ENCODE results near the gene TPSD1.

Gene TPSD1

GRCh38 chr16:1299868-1300203 lies 44.0 kb downstream of the TPSD1 start:
- no peak for DNase-seq (ENCODE audit: low spot score)

DNA sequence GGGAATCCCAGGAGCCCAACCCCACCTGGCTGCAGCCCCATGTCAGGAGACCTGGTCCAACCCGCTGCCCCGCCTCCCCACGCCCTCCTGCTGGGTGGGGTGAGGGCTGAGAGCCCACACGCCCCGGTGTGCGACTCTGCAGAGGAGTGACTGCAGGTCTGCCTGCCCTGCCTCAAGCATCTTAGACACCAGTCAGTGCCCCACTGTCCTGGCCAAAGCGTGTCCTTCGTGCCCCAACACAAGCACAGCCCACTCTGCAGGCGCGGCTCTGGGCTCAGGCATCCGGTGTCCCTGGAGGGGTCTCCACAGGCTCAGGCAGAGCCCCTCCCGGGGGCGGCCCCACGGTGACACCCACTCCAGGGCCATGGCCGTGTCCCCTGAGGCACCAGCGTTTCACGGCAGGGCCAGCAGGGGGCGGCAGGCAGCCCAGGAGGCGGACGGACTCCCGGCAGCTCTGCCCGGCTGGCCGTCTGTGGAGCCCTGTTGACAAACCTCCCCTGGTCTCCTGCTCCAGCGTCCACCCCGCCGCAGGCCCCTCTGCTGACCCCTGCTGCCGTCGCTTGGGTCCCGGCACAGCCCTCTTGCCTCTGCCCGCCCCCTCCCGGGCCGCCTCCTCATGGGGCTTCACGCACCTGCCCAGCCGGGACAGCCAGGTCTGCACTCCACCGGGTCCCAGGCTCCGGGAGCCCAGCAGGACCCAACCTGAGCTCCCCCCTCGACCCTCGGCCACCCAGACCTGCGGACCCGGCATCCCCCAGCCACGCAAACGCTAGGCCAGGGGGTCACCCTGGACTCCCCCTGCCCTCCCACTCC lies 45.0 kb downstream of the TPSD1 start:
- DNase-seq (ENCODE audit: low spot score), result peak; percentile 94

DNA sequence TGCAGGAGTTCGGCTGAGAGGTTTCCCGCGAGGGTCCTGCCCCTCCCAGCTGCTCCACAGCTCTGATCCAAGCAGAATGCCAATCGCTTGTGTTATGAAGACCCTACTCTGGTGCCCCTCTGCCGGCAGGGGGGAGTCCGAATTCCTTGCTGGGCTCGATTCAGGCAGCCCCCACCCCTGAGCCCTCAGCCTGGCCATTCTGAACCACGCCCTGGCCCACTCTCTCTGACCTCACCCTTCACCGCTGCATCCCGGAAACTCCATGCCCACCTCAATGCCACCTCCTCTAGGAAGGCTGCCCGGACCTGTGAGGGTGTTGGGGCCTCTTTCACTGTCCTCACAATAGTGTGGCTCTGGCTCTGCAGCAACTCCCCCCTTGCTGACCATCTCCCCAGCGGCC lies 45.7 kb downstream of the TPSD1 start:
- no peak for DNase-seq (ENCODE audit: low spot score)

- no peak for DNase-seq (ENCODE audit: low spot score)
Measured at GRCh38 chr16:1305823-1306222, 50.0 kb downstream of the TPSD1 start.

DNA sequence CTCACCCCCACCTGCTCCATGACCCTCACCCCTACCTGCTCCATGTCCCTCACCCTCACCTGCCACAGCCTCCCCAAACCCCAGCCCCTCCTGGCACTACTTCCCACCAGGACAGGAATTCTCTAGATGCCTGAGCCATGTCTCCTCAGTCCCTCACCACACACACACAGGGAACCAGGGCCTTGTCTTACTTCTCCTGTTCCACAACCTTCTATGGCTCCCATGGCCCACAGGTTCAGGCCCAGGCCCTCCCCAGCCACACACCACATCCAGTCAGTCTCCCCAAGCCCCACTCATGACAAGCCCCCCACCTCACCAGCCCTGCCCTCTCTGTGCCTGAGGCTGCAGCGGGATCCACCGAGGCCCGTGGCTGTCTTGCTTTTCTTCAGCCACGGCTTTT lies 50.5 kb downstream of the TPSD1 start:
- no peak for DNase-seq (ENCODE audit: low spot score)

DNA sequence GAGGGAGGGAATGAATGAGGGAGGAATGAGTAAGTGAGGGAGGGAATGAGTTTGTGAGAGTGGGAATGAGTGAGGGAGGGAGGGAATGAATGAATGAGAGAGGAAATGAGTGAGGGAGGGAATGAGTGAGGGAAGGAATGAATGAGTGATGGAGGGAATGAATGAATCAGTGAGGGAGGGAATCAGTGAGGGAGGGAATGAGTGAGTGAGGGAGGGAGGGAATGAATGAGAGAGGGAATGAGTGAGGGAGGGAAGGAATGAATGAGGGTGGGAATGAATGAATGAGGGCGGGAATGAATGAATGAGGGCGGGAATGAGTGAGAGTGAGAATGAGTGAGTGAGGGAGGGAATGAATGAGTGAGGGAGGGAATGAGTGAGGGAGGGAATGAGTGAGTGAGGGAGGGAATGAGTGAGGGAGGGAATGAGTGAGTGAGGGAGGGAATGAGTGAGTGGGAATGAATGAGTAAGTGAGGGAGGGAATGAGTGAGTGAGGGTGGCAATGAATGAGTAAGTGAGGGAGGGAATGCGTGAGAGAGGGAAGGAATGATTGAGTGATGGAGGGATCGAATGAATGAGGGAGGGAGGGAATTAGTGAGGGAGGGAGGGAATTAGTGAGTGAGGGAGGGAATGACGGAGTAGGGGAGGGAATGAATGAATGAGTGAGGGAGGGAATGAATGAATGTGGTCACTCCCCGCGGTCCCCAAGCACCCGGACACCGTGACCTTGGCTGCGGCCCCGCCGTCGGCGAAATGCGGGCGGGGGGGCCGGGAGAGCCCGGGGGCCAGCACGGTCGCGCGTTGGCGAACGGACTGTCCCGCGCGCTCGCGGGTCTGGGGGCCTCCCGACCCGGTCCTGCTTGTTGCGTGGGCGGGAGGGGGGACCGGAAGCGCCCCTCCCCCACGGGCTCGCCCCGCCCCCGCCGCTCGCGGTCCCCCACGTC lies 52.4 kb downstream of the TPSD1 start:
- no peak for DNase-seq (ENCODE audit: low spot score)

Data from GM03348 (cell line).